ENCODE measurements around the gene GLI3.

- TF ChIP-seq CTCF (IDR thresholded peaks at IDR 0.05), result no peak
- TF ChIP-seq POLR2A (IDR thresholded peaks at IDR 0.05), result no peak
These were observed 226.3 kb downstream of the GLI3 start for GRCh38 chr7:42010751-42011150.

Measured in heart left ventricle (tissue), 13 donors.